IPS-15b (cell line): ENCODE data around the gene MSLN.

ENCODE experiments used
- H3K27me3 ChIP-seq: one replicate; pipeline ENCODE4 v1.6.1; 2013; ENCODE audit warnings: low read length; ENCODE audit not compliant: control insufficient read depth, insufficient read depth
- H3K36me3 ChIP-seq: one replicate; pipeline ENCODE4 v1.6.1; 2013; ENCODE audit warnings: low read length; ENCODE audit not compliant: control insufficient read depth, insufficient read depth
- H3K4me1 ChIP-seq: one replicate; pipeline ENCODE4 v1.6.1; 2013; ENCODE audit warnings: mild to moderate bottlenecking, low read length; ENCODE audit not compliant: control insufficient read depth, insufficient read depth
- H3K4me3 ChIP-seq: one replicate; pipeline ENCODE4 v1.5.1; 2013; ENCODE audit warnings: low read depth, low read length
- H3K9ac ChIP-seq: one replicate; pipeline ENCODE4 v1.6.1; 2013; ENCODE audit warnings: low read depth, mild to moderate bottlenecking, low read length
- H3K9me3 ChIP-seq: one replicate; pipeline ENCODE4 v1.6.1; 2013; ENCODE audit warnings: mild to moderate bottlenecking, low read length; ENCODE audit not compliant: control insufficient read depth, insufficient read depth

MSLN gene

DNA sequence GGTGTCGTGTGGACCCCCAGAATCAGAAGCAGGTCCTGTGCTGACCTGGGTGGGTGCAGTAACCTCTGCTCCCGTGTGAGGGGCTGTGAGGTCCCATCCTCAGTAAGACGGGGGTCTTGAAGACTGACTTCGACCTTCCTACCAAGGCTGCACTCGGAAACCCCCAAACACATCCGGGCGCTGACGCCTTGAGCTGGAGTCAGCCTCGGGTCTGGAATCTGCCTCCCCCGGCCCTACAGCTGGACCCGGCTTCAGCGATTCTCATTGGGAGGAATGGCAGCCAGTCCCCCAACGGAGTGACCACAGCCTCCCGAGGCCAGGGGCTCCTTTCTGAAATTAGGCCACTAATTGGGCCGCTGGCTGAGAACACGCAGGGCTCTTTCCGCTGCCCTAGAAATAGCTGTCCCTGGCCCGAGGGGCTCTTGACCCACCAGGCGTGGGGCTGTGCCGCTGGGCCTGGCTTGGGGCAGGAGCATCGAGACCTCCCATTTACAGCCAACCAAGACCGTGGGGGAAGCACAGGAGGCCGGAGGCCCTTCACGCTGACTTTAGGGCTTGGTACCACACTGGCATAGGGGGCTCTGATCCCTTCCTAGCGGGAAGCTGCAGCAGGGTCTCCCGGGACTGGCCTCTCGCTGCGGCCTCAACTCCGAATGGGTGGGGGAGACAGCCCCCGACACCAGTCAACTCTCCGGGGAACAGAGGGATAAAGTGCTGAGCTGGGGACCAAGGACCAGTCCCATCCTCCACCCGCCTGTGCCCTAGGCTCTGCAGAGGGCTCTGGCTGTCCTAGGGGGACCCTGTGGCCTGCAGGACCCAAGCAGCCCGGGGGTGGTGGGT, 42.6 kb downstream of the MSLN start:
- Histone ChIP-seq H3K27me3 (peaks cover 11% of the 10 kb centered on the region), H3K9me3 (no peaks in the 10 kb centered on the region), H3K4me3 (no peak overlapping the region), H3K4me1 (no peaks in the 10 kb centered on the region), H3K9ac (no peak overlapping the region), H3K36me3 (peaks cover 3% of the 10 kb centered on the region)

GRCh38 chr16:803754-804080, 43.2 kb downstream of the MSLN start:
- Histone ChIP-seq H3K4me1 (no peaks in the 10 kb centered on the region), H3K9ac (no peak overlapping the region), H3K36me3 (no peaks in the 10 kb centered on the region), H3K4me3 (no peak overlapping the region), H3K9me3 (no peaks in the 10 kb centered on the region), H3K27me3 (peaks cover 11% of the 10 kb centered on the region)

DNA sequence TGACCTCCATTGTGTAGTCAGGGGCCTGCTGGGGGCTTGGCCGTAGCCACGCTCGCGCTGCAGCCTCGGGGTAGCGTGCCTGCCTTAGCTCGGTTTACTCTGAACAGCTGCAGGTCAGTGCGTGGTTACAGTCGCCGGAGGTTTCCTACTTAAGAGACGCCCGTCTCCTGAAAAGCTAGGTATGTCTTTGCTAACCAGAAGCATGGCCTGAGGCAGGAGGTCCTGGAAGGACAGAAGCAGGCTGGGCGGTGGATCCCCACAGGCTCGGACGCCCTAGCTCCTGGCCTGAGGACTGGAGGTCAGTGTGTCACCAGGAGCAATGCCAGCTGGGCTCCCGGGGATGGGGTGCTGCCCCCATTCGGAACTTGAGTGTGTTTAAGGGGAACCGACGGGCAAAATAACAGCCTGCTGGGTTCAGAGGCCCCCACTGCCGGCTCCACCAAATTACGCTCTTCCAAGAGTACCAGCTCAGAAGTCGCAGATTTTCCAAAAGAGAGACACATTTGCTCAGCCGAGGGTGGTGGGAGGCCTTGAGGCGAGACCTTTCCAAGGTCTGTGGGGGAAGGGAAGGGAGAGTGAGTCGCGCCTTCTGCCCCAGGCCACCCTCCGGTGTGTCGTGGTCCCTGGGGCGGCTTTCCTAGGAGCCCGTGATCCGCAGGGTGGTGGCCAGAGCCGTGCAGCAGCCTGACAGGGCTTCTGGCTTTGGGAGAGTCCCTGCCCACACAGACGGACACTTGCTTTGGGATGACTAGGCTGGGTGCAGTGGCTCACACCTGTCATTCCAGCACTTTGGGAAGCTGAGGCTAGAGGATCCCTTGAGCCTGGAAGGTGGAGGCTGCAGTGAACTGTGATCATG, 43.9 kb downstream of the MSLN start:
- Histone ChIP-seq H3K4me3 (no peak overlapping the region), H3K36me3 (no peaks in the 10 kb centered on the region), H3K4me1 (no peaks in the 10 kb centered on the region), H3K9ac (no peak overlapping the region), H3K27me3 (peaks cover 11% of the 10 kb centered on the region), H3K9me3 (no peaks in the 10 kb centered on the region)

DNA sequence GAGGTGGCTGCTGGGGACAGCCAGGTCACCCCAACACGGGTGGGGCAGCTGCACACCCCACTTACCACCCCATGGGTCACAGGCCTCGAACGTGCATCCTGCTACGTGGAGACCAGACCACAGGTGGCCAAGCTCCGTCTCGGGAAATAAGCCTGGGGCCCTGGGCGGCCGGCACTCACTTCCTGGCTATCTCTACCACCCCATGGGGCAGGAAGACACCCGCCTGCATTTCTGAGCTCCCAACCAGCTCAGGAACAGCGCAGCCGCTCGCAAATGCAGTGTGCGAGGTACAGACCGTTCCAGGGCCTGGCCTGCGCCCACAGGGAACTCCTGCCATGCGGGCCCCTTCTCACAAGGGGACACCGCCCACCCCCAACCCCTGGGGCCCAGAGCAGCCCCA, 44.9 kb downstream of the MSLN start:
- Histone ChIP-seq H3K4me3 (no peak overlapping the region), H3K9ac (no peak overlapping the region), H3K4me1 (no peaks in the 10 kb centered on the region), H3K36me3 (no peaks in the 10 kb centered on the region), H3K9me3 (no peaks in the 10 kb centered on the region), H3K27me3 (peaks cover 11% of the 10 kb centered on the region)

DNA sequence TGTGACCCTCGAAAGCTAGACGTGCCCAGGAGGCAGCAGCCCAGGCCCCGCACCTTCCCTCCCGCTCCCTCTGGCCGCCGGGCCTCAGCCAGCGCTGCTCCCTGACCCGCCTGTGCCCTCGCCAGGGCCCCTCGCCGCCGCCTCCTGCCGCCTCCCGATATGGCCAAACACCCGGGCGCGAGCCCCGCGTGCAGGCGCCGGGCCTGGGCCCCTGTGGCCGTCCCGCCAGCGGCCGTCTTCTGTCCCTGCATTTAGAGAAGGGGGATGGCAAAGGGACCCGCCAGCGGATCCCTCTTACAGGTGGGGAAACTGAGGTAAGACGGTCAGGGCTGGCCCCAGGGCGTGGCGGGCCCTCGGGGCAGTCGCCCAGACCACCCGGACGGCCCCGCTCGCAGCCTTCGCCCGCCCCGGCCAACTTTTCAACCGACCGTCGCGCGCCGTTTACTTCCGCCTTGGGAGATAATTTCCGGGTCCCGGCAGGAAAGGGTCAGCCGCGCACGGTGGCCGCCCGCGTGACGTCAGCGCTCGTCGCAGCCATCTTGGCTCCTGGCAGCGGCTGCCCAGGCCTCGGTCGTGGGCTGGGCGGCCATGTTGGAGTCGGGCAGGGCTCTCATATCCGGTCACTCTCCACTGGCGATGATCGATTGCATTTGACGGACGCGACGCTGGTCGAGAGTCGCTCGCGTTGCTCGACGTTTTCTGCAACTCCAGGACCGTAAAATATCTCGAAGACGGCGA, 47.0 kb downstream of the MSLN start:
- no peaks in the 10 kb centered on the region for H3K36me3 ChIP-seq
- peak overlapping the region; percentile 87 for H3K9ac ChIP-seq
- H3K27me3 ChIP-seq = peaks cover 9% of the 10 kb centered on the region
- H3K4me1 ChIP-seq = no peaks in the 10 kb centered on the region
- H3K4me3 ChIP-seq = peak overlapping the region; percentile 82
- H3K9me3 ChIP-seq = no peaks in the 10 kb centered on the region

DNA sequence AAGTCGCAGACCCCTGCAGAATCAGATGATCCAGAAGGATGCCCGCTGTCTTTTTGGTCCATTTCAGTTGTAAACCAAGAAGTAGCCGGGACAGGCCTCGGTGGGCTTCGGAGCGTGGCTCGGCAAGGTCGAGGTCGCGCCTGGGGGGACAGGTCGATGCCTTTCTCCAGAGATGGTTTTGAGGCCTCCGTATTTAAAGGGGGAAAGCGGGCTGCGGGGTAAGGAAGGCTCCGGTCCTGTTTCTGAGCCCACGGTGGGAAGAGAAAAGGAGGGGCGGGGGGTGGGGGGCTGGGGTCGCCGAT, 47.5 kb downstream of the MSLN start:
- Histone ChIP-seq H3K4me3 (peak overlapping the region; percentile 82), H3K27me3 (peaks cover 6% of the 10 kb centered on the region), H3K9ac (peak overlapping the region; percentile 61), H3K4me1 (no peaks in the 10 kb centered on the region), H3K9me3 (no peaks in the 10 kb centered on the region), H3K36me3 (no peaks in the 10 kb centered on the region)

DNA sequence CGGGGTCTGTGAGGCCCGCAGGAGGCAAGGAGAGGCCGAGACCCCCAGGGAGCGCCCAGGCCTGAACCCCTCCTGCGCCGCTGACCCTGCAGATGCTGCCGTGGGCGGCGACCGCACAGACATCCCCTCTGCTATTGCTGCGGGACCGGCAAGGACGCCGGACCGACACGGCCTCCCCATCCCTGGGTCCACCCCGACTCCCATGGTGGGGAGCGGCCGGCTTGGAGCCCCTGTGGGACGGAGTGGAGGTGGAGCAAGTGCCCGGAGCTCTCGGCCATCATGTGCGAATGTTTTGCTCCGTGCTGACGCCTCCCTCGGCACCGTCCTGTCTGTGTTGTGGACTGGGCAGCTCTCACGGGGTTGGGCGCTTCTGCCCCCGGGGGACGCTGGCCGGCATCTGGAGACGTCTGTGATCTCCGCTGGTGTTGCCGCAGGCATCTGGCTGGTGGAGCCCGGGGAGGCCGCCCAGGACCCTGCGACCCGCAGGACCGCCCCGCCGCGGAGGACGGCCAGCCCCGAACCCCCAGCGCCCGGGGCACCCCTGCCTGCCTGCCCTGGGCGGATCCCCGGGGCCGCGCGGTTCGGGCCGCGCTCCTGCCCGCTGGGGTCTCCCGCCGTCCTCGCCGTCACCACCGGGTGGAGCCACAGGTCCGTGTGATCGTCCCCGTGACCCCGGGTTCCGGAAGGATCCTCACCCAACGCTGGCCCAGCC, 52.8 kb downstream of the MSLN start:
- Histone ChIP-seq H3K9ac (no peak overlapping the region), H3K4me3 (peak overlapping the region; percentile 39), H3K4me1 (no peaks in the 10 kb centered on the region), H3K27me3 (no peaks in the 10 kb centered on the region), H3K36me3 (no peaks in the 10 kb centered on the region), H3K9me3 (no peaks in the 10 kb centered on the region)

- no peaks in the 10 kb centered on the region for H3K27me3 ChIP-seq
- H3K9me3 ChIP-seq = no peaks in the 10 kb centered on the region
- no peaks in the 10 kb centered on the region for H3K4me1 ChIP-seq
- no peak overlapping the region for H3K4me3 ChIP-seq
- no peak overlapping the region for H3K9ac ChIP-seq
- H3K36me3 ChIP-seq = no peaks in the 10 kb centered on the region
These were observed 53.4 kb downstream of the MSLN start for GRCh38 chr16:813916-814412.

DNA sequence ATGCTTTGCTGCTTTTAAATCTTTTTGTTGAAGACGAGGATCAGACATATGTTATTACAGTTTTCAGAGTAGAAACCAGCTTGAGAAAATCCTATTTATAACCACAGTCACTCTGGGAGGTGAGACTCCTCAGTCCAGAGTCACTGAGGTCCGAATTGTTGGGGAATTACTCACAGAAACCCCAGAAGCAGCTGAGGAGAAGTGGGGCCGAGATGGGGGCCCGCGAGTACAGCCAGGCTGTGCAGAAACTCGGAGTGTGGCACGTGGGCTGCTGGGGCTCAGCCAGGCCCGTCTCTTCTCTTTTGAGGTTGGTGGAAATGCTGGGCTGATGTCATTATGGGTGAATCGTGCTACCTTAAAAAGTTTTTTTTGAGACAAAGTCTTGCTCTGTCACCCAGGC, 54.4 kb downstream of the MSLN start:
- H3K4me3 ChIP-seq = no peak overlapping the region
- H3K9ac ChIP-seq = no peak overlapping the region
- no peaks in the 10 kb centered on the region for H3K36me3 ChIP-seq
- no peaks in the 10 kb centered on the region for H3K9me3 ChIP-seq
- no peaks in the 10 kb centered on the region for H3K4me1 ChIP-seq
- H3K27me3 ChIP-seq = no peaks in the 10 kb centered on the region

DNA sequence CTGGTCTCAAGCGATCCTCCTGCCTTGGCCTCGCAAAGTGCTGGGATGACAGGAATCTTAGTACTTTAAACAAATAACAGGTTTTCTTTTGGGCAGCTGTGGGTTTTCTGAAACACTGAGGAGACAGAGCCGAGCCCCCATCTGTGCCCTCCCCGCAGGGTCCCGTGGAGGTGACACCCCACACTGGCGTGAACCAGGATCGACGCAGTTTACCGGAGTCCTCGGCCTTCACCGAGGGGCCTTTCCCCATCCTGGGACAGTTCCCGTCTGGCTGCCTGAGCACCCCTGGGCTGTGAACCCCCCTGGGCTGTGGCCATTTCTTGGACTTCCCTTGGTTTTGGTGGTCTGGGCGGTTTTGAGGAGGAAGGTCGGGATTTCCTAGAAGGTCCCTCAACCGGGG, 55.3 kb downstream of the MSLN start:
- Histone ChIP-seq H3K27me3 (no peaks in the 10 kb centered on the region), H3K4me3 (no peak overlapping the region), H3K36me3 (no peaks in the 10 kb centered on the region), H3K9ac (no peak overlapping the region), H3K9me3 (no peaks in the 10 kb centered on the region), H3K4me1 (no peaks in the 10 kb centered on the region)
